ENCODE measurements around the gene HOXD9. TPM values are rescaled to one million over a fixed set of nuclear protein-coding genes. Genes with fewer than 3 reads are reported as not detected.

The HOXD9 gene
- total and polyA plus RNA-seq, 3 donors from 2014 or later, result 8.2 to 21.2 (median 15.7) TPM

DNA sequence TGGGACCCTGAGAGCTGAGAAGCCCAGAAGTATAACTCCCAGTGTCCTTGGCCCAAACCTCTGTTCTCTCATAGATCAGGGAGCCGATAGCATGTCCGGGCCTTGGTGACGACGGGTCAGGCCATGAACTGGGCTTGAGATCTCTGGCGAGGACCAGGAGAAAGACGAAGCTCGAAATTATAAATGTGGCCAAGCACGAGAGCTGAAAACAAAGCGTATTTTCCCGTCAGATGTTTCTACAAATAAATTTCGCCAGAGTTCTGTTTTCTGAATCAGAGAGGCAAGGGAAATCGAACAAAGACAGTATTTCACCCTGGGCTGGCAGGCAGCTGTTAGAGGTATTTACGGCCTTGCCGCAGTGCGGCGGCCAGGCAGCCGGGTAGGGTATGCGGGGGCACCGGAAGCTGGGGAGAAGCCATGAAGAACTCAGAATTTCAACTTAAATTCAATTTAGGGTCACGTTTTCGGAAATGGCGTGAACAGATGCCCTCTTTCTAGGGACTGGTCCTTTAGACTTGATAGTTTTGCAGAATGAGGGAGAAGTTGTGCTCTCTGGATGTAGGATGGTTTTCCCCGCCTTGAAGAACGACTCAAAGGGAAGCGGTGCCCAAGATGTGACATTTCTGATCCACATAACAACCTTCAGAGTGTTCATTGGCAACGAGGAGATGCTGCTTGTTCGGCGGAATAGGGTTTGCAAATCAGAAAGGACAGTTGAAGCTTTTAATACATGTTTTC is 16.6 kb downstream of the HOXD9 start:
- no peak for DNase-seq
- WGBS, 2 donors, result 10% methylated on average over 28 of the region's 28 CpGs
- intact Hi-C loops (cut with DNase I; ENCODE audit: low total_unique reads), result no loop called here
- no peaks in the 10 kb centered on the region for H3K36me3 ChIP-seq (ENCODE audit: low read depth, missing control alignments)
- no peaks in the 10 kb centered on the region for H3K9me3 ChIP-seq
- peak overlapping the region; percentile 79 to 99 for H3K27ac ChIP-seq
- no peak for TF ChIP-seq POLR2A (IDR thresholded peaks at IDR 0.05)
- TF ChIP-seq, protein P1, sequence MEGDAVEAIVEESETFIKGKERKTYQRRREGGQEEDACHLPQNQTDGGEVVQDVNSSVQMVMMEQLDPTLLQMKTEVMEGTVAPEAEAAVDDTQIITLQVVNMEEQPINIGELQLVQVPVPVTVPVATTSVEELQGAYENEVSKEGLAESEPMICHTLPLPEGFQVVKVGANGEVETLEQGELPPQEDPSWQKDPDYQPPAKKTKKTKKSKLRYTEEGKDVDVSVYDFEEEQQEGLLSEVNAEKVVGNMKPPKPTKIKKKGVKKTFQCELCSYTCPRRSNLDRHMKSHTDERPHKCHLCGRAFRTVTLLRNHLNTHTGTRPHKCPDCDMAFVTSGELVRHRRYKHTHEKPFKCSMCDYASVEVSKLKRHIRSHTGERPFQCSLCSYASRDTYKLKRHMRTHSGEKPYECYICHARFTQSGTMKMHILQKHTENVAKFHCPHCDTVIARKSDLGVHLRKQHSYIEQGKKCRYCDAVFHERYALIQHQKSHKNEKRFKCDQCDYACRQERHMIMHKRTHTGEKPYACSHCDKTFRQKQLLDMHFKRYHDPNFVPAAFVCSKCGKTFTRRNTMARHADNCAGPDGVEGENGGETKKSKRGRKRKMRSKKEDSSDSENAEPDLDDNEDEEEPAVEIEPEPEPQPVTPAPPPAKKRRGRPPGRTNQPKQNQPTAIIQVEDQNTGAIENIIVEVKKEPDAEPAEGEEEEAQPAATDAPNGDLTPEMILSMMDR (IDR thresholded peaks at IDR 0.05), result no peak
- peaks cover 13% of the 10 kb centered on the region for H3K4me1 ChIP-seq
- H3K4me3 ChIP-seq, result peak overlapping the region; percentile 87 to 89
- H3K27me3 ChIP-seq, result no peaks in the 10 kb centered on the region

DNA sequence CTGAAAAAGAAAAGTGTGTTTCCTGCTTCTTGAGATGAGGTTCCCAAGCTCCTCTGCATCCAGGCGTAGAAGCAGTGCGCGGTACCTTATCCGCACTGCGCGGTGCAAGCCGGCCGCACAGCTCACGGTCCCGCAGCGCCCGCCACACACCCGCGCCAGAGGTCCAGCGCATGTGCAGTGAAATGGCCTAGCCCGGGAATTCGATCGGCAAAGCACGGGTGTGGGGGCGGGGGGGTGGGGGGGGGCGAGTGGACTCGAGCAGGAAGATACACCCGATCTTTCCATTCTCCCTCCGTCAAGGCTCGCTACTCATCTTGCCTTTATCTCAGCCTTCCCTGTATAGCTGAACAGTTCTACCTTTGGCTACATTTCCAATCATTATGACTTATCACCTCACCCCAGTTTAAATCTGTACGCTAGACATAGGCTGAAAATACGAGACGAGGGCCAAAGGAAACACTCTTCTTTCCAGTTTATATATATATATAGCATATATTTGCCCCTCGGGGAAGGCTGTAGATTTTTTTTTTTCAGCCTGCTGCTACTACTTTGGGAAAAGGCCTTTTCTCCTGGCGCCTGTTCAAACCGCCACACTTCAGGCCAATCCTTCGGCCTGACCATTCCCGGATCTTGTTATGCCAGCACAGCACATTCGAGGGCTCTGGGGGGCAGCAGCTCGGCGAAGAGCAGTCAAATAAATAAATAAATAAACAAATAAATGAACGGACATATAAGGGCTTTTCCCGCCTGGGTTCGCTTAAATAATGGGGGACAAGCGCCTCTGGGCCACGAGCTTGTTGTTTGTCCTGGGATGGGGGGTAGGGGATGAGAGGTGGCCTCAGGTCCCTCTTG is 17.4 kb downstream of the HOXD9 start:
- peak overlapping the region; percentile 79 to 99 for H3K27ac ChIP-seq
- peak overlapping the region; percentile 87 to 89 for H3K4me3 ChIP-seq
- H3K36me3 ChIP-seq (ENCODE audit: low read depth, missing control alignments), result no peaks in the 10 kb centered on the region
- TF ChIP-seq, protein P1 (IDR thresholded peaks at IDR 0.05), result no peak
- no peak for TF ChIP-seq POLR2A (IDR thresholded peaks at IDR 0.05)
- WGBS, 2 donors, result 2 to 6% methylated on average over 22 to 41 of the region's 41 CpGs
- peaks cover 8% of the 10 kb centered on the region for H3K4me1 ChIP-seq
- H3K27me3 ChIP-seq, result no peaks in the 10 kb centered on the region
- H3K9me3 ChIP-seq, result no peaks in the 10 kb centered on the region
- peak; percentile 68 for DNase-seq
- intact Hi-C loops (cut with DNase I; ENCODE audit: low total_unique reads), result loop anchor here (1.0 to 10.0 kb wide), 2 partner anchors 315 to 414 kb away; no protein-coding TSS in a partner anchor

DNA sequence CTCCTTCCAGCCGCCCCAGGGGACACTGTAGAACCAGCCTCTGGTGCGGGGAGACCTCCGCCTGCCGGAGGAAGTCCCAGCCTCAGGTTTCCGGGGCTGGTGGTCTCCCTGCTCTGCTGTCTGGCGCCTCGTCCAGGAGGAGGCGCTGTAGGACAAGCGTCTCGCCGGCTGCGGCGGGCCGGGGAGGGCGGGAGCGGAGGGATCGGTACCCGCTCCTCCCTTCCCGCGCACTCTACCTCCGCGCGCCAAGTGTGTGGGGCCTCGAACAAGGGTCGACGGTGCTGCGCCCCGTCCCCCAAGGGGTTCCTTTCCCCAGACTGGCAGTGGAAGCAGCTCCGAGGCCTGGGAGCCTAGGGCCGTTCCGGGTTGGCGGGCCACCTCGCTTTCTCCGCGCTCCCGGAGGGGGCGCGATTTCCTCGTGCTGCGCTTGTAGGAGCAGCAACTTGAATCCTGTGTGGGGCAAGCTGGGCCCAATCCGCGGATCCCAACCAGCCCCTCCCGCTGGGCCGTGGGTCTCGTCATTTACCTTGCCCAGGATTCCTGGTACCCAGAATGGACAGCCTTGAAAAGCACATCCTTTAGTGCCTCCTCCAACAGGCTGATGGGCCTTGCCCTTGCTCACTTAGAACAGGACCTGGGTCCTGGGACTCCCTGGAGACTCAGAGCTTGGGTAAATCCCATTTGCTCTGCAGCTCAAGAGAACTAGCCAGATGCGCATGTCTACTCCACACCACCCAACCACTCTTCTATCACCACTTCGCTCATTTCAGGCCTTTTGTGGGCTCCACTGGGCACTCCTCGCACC is 18.2 kb downstream of the HOXD9 start:
- 5 to 23% methylated on average over 10 to 45 of the region's 48 CpGs for whole genome bisulfite sequencing, 2 donors
- Histone ChIP-seq H3K9me3 (no peaks in the 10 kb centered on the region), H3K27ac (peak overlapping the region; percentile 79 to 99), H3K27me3 (no peaks in the 10 kb centered on the region), H3K4me3 (peak overlapping the region; percentile 87 to 89), H3K4me1 (peaks cover under 1% of the 10 kb centered on the region), H3K36me3 (ENCODE audit: low read depth, missing control alignments) (no peaks in the 10 kb centered on the region)
- intact Hi-C loops (cut with DNase I; ENCODE audit: low total_unique reads), result loop anchor here (1.0 to 10.0 kb wide), 2 partner anchors 314 to 414 kb away; no protein-coding TSS in a partner anchor
- DNase-seq, result peak; percentile 84
- no peak for TF ChIP-seq POLR2A (IDR thresholded peaks at IDR 0.05)
- TF ChIP-seq, protein P1 (IDR thresholded peaks at IDR 0.05), result peak; percentile 91 to 98 (median 97)

DNA sequence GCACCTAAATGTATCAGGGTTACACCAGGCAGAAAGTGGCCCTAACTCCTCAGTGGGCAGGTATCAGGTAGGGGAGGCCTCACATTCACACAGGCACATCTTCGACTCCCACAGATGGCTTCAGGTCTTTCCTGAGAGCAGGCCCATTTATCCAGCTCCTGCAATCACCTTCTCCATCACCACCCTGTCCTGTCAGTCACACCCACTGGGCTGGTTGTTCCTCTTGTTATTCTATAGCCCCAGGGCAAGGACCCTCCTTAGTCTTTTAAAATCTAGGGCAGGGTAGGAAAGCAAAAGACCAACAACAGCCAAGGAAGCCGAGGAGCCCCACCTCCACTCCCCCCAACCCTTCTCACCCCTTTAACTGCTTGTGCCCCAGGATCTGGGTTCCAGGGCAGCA is 19.8 kb downstream of the HOXD9 start:
- Histone ChIP-seq H3K36me3 (ENCODE audit: low read depth, missing control alignments) (no peaks in the 10 kb centered on the region), H3K4me1 (no peaks in the 10 kb centered on the region), H3K9me3 (no peaks in the 10 kb centered on the region), H3K27me3 (no peaks in the 10 kb centered on the region), H3K4me3 (no peak overlapping the region), H3K27ac (no peak overlapping the region)
- TF ChIP-seq, protein P1 (IDR thresholded peaks at IDR 0.05), result no peak
- no peak for TF ChIP-seq POLR2A (IDR thresholded peaks at IDR 0.05)
- WGBS, 2 donors, result 68 to 76% methylated on average over 2 of the region's 2 CpGs
- no peak for DNase-seq
- intact Hi-C loops (cut with DNase I; ENCODE audit: low total_unique reads), result loop anchor here (10.0 kb wide), 1 partner anchor 313 kb away; no protein-coding TSS in a partner anchor

Measured in testis (tissue), 3 donors.